Measurements from ENCODE around the gene KRT72. TPM values are rescaled to one million over a fixed set of nuclear protein-coding genes. Genes with fewer than 3 reads are reported as not detected.

The KRT72 gene
- total and polyA plus RNA-seq, 4 donors = not detected

GRCh38 chr12:52568111-52568510 is 33.2 kb downstream of the KRT72 start:
- H3K27me3 ChIP-seq (ENCODE audit: control insufficient read depth in 4 of 4, insufficient read depth in 4 of 4, low read length in 3 of 4) = no peaks in the 10 kb centered on the region
- WGBS = 91% methylated on average over 12 of the region's 12 CpGs
- DNase-seq (ENCODE audit: low spot score) = no peak

DNA sequence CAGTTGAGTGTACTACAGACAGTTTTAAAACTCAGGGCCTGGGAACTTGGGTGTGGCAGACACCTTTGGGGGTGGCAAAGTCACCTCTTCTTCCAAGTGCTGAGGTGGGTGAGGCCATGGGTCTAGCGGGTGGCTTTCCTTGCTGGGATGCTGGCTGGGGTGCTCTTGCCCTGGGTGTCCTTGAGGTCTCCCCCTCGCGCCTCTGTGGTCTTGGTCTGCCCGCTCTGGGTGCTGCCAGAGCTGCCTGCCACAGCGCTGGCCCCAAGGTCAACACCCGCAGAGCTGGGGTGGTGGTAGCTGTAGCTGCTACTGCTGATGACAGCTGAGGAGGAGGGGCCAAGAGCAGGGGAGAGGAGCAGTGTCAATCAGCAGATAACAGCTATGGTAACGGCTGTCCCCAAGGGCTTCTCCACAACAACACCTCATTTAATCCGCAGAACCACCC is 34.4 kb downstream of the KRT72 start:
- DNase-seq (ENCODE audit: low spot score) = no peak
- no peaks in the 10 kb centered on the region for H3K36me3 ChIP-seq (ENCODE audit: control insufficient read depth in 4 of 4, insufficient read depth in 3 of 4, low read depth in 1 of 4, low read length in 3 of 4)
- H3K4me3 ChIP-seq (ENCODE audit: low read depth in 1 of 3, low read length in 3 of 3) = no peak overlapping the region
- H3K4me1 ChIP-seq (ENCODE audit: control insufficient read depth in 4 of 4, insufficient read depth in 4 of 4, low read length in 3 of 4) = peaks cover 0 to 5% (median 0%) of the 10 kb centered on the region in 4 donors
- WGBS = 59% methylated on average over 8 of the region's 8 CpGs
- H3K27ac ChIP-seq (ENCODE audit: low read depth in 1 of 2, low read length in 2 of 2) = no peak overlapping the region
- H3K9ac ChIP-seq (ENCODE audit: low read depth in 1 of 2, low read length in 2 of 2) = no peak overlapping the region
- TF ChIP-seq GABPA (IDR thresholded peaks at IDR 0.05 in 1 of 2, conservative IDR thresholded peaks at IDR 0.05 in 1 of 2) = no peak
- no peak for TF ChIP-seq ZBTB33 (IDR thresholded peaks at IDR 0.05)
- no peak for TF ChIP-seq SP1 (IDR thresholded peaks at IDR 0.05)
- TF ChIP-seq ATF3 (IDR thresholded peaks at IDR 0.05) = no peak
- TF ChIP-seq JUND (IDR thresholded peaks at IDR 0.05) = no peak
- TF ChIP-seq MAX (IDR thresholded peaks at IDR 0.05) = no peak
- no peaks in the 10 kb centered on the region for H3K27me3 ChIP-seq (ENCODE audit: control insufficient read depth in 4 of 4, insufficient read depth in 4 of 4, low read length in 3 of 4)
- no peaks in the 10 kb centered on the region for H3K9me3 ChIP-seq (ENCODE audit: control insufficient read depth in 4 of 4, low read length in 3 of 4)

More at GRCh38 chr12:52568111-52568510, 33.2 kb downstream of the KRT72 start:
- no peak overlapping the region for H3K27ac ChIP-seq (ENCODE audit: low read depth in 1 of 2, low read length in 2 of 2)
- H3K9me3 ChIP-seq (ENCODE audit: control insufficient read depth in 4 of 4, low read length in 3 of 4) = no peaks in the 10 kb centered on the region
- no peak for TF ChIP-seq FOXA1 (IDR thresholded peaks at IDR 0.05)
- no peaks in the 10 kb centered on the region for H3K4me1 ChIP-seq (ENCODE audit: control insufficient read depth in 4 of 4, insufficient read depth in 4 of 4, low read length in 3 of 4)
- no peaks in the 10 kb centered on the region for H3K36me3 ChIP-seq (ENCODE audit: control insufficient read depth in 4 of 4, insufficient read depth in 3 of 4, low read depth in 1 of 4, low read length in 3 of 4)
- no peak overlapping the region for H3K4me3 ChIP-seq (ENCODE audit: low read depth in 1 of 3, low read length in 3 of 3)
- H3K9ac ChIP-seq (ENCODE audit: low read depth in 1 of 2, low read length in 2 of 2) = no peak overlapping the region

DNA sequence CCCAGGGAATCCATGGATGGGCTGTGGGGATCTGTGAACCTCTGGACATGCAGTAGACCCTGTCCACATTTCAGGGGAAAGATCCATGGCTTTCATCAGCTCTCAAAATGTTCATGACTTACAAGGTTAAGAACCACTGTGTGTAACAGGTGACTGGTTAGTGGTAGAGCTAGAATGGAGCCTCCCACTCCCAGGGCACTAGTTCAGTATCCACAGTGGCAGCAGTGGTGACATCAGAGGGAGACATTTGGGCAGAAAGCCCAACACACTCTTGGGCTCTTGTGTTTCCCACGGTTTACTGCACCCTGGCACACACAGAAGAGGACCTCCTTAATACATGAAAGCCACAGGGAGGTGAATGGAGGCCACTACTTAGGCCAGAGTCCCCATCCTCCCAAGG is 36.7 kb downstream of the KRT72 start:
- 68% methylated on average over 1 of the region's 1 CpG for WGBS
- no peaks in the 10 kb centered on the region for H3K27me3 ChIP-seq (ENCODE audit: control insufficient read depth in 4 of 4, insufficient read depth in 4 of 4, low read length in 3 of 4)
- TF ChIP-seq RAD21 (IDR thresholded peaks at IDR 0.05) (no peak), NR2F2 (IDR thresholded peaks at IDR 0.05) (no peak), HNF4G (IDR thresholded peaks at IDR 0.05) (no peak), MAX (IDR thresholded peaks at IDR 0.05) (no peak), TAF1 (conservative IDR thresholded peaks at IDR 0.05) (no peak), ZBTB33 (IDR thresholded peaks at IDR 0.05) (no peak), RXRA (IDR thresholded peaks at IDR 0.05) (no peak), YY1 (IDR thresholded peaks at IDR 0.05) (no peak), EGR1 (IDR thresholded peaks at IDR 0.05; ENCODE audit: low read depth in 2 of 2) (no peak), GABPA (IDR thresholded peaks at IDR 0.05 in 1 of 2, conservative IDR thresholded peaks at IDR 0.05 in 1 of 2) (no peak), SP1 (IDR thresholded peaks at IDR 0.05) (no peak), FOXA2 (IDR thresholded peaks at IDR 0.05) (no peak), ATF3 (IDR thresholded peaks at IDR 0.05) (no peak), JUND (IDR thresholded peaks at IDR 0.05) (no peak)
- TF ChIP-seq, protein P1, sequence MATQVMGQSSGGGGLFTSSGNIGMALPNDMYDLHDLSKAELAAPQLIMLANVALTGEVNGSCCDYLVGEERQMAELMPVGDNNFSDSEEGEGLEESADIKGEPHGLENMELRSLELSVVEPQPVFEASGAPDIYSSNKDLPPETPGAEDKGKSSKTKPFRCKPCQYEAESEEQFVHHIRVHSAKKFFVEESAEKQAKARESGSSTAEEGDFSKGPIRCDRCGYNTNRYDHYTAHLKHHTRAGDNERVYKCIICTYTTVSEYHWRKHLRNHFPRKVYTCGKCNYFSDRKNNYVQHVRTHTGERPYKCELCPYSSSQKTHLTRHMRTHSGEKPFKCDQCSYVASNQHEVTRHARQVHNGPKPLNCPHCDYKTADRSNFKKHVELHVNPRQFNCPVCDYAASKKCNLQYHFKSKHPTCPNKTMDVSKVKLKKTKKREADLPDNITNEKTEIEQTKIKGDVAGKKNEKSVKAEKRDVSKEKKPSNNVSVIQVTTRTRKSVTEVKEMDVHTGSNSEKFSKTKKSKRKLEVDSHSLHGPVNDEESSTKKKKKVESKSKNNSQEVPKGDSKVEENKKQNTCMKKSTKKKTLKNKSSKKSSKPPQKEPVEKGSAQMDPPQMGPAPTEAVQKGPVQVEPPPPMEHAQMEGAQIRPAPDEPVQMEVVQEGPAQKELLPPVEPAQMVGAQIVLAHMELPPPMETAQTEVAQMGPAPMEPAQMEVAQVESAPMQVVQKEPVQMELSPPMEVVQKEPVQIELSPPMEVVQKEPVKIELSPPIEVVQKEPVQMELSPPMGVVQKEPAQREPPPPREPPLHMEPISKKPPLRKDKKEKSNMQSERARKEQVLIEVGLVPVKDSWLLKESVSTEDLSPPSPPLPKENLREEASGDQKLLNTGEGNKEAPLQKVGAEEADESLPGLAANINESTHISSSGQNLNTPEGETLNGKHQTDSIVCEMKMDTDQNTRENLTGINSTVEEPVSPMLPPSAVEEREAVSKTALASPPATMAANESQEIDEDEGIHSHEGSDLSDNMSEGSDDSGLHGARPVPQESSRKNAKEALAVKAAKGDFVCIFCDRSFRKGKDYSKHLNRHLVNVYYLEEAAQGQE (IDR thresholded peaks at IDR 0.05) = no peak

More for the DNA sequence above, 36.7 kb downstream of the KRT72 start:
- no peak overlapping the region for H3K9ac ChIP-seq (ENCODE audit: low read depth in 1 of 2, low read length in 2 of 2)
- no peak overlapping the region for H3K4me3 ChIP-seq (ENCODE audit: low read depth in 1 of 3, low read length in 3 of 3)
- H3K9me3 ChIP-seq (ENCODE audit: control insufficient read depth in 4 of 4, low read length in 3 of 4) = no peaks in the 10 kb centered on the region
- peaks cover 0 to 6% (median 0%) of the 10 kb centered on the region in 4 donors for H3K4me1 ChIP-seq (ENCODE audit: control insufficient read depth in 4 of 4, insufficient read depth in 4 of 4, low read length in 3 of 4)
- no peak overlapping the region for H3K27ac ChIP-seq (ENCODE audit: low read depth in 1 of 2, low read length in 2 of 2)
- no peak for DNase-seq (ENCODE audit: low spot score)
- H3K36me3 ChIP-seq (ENCODE audit: control insufficient read depth in 4 of 4, insufficient read depth in 3 of 4, low read depth in 1 of 4, low read length in 3 of 4) = no peaks in the 10 kb centered on the region

Data from liver (tissue), 9 donors.